ENCODE data around the gene MLLT3.

GRCh38 chr9:20593105-20593504 is 29.2 kb downstream of the MLLT3 start:
- TF ChIP-seq CTCF (conservative IDR thresholded peaks at IDR 0.05; ENCODE audit: low read depth, low read length) (no peak), EZH2 (IDR thresholded peaks at IDR 0.05; ENCODE audit: borderline replicate concordance, low read depth, low read length, poor library complexity, severe bottlenecking) (no peak)
